Tibial artery (tissue), 4 donors: Measurements from ENCODE around the gene MPZL3.
A peak's percentile ranks its signal among the peaks of the same experiment; 100 is the strongest.

Experiments
- DNase-seq, 2 donors: peaks; one replicate each; pipeline ENCODE4 v3.0.0-alpha.2; 2019
- H3K27ac ChIP-seq, 2 donors: fragments of 200-600 bp; sonication (generic) in 1 of 2; 1 replicate in 1 of 2; 2 replicates in 1 of 2; pipeline ENCODE4 v1.5.1; 2018 to 2019; ENCODE audit warnings: mild to moderate bottlenecking in 1 of 2
- H3K27me3 ChIP-seq, 2 donors: fragments of 200-600 bp; sonication (generic) in 1 of 2; one replicate each; pipeline versions ENCODE4 v1.5.1 to v1.6.0; 2016 to 2019
- H3K36me3 ChIP-seq, 3 donors: fragments of 200-600 bp; sonication (generic) in 2 of 3; one replicate each; pipeline ENCODE4 v1.5.1; 2016 to 2019; ENCODE audit warnings: mild to moderate bottlenecking in 2 of 3
- H3K4me1 ChIP-seq, 4 donors: fragments of 200-600 bp; sonication (generic) in 2 of 4; 1 replicate in 3 of 4; 2 replicates in 1 of 4; pipeline ENCODE4 v1.5.1; 2016 to 2019
- H3K4me3 ChIP-seq, 2 donors: fragments of 200-600 bp; sonication (generic) in 1 of 2; 1 replicate in 1 of 2; 2 replicates in 1 of 2; pipeline ENCODE4 v1.5.1; 2018 to 2019; ENCODE audit warnings: mild to moderate bottlenecking in 2 of 2
- H3K9me3 ChIP-seq, 3 donors: fragments of 200-600 bp; sonication (generic) in 1 of 3; one replicate each; pipeline ENCODE4 v1.5.1; 2016 to 2019
- CTCF ChIP-seq, 2 experiments: fragments of 200-600 bp in 1 of 2; fragments of 450-650 bp in 1 of 2; IDR thresholded peaks; one replicate each; pipeline ENCODE4 v1.5.1; 2017 to 2019; ENCODE audit warnings: antibody characterized with exemption in 2 of 2, mild to moderate bottlenecking in 1 of 2, moderate library complexity in 1 of 2
- intact Hi-C: fragments of 100-400 bp; cut with DNase I; formaldehyde crosslinking; loops from one replicate; pipeline ENCODE4 v1.15.0; 2023; ENCODE audit warnings: low total_unique reads

The MPZL3 gene

GRCh38 chr11:118180300-118180703 lies 71.9 kb downstream of the MPZL3 start:
- peak; percentile 38 to 61 for DNase-seq
- no peak for TF ChIP-seq CTCF (IDR thresholded peaks at IDR 0.05)
- intact Hi-C loops, result no loop called here
- peaks cover 0 to 39% of the 10 kb centered on the region in 2 donors for H3K27me3 ChIP-seq
- peaks cover 0 to 9% (median 3%) of the 10 kb centered on the region in 4 donors for H3K4me1 ChIP-seq
- H3K4me3 ChIP-seq, result no peak overlapping the region
- no peak overlapping the region for H3K27ac ChIP-seq
- H3K36me3 ChIP-seq, result no peaks in the 10 kb centered on the region
- H3K9me3 ChIP-seq, result no peaks in the 10 kb centered on the region

GRCh38 chr11:118176778-118177134 lies 75.4 kb downstream of the MPZL3 start:
- Histone ChIP-seq H3K4me3 (no peak overlapping the region), H3K9me3 (no peaks in the 10 kb centered on the region), H3K36me3 (no peaks in the 10 kb centered on the region), H3K27ac (no peak overlapping the region), H3K27me3 (peaks cover 0 to 51% of the 10 kb centered on the region in 2 donors), H3K4me1 (peaks cover 0 to 11% (median 4%) of the 10 kb centered on the region in 4 donors)
- TF ChIP-seq CTCF (IDR thresholded peaks at IDR 0.05), result no peak
- no peak for DNase-seq
- intact Hi-C loops, result no loop called here
